Measurements from ENCODE around the gene CLDN6.

CLDN6 gene, protein sequence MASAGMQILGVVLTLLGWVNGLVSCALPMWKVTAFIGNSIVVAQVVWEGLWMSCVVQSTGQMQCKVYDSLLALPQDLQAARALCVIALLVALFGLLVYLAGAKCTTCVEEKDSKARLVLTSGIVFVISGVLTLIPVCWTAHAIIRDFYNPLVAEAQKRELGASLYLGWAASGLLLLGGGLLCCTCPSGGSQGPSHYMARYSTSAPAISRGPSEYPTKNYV

GRCh38 chr16:3017794-3018506 lies at the start of gene CLDN6:
TSS of gene CLDN6 (minus strand) at chr16:3018183. CDS start at chr16:3016021, 2,162 bp downstream.
- H3K4me3 Mint-ChIP-seq, result no peak within 1 kb of the TSS
- no peaks in the 10 kb centered on the region for H3K9me3 Mint-ChIP-seq
- no peak within 1 kb of the TSS for H3K27ac Mint-ChIP-seq
- H3K36me3 Mint-ChIP-seq (ENCODE audit: low read depth), result no peaks in the 10 kb centered on the region
- peaks cover 3% of the 10 kb centered on the region for H3K27me3 Mint-ChIP-seq
- H3K4me1 Mint-ChIP-seq (ENCODE audit: low read depth), result peaks cover 40% of the 10 kb centered on the region

- peak overlapping the region; percentile 99 for H3K4me3 Mint-ChIP-seq
- H3K36me3 Mint-ChIP-seq (ENCODE audit: low read depth), result peaks cover 36% of the 10 kb centered on the region
- H3K4me1 Mint-ChIP-seq (ENCODE audit: low read depth), result peaks cover 58% of the 10 kb centered on the region
- peak overlapping the region; percentile 99 for H3K27ac Mint-ChIP-seq
- H3K27me3 Mint-ChIP-seq, result no peaks in the 10 kb centered on the region
- no peaks in the 10 kb centered on the region for H3K9me3 Mint-ChIP-seq
These were observed 48.4 kb upstream of the CLDN6 start for GRCh38 chr16:3066440-3066748.

DNA sequence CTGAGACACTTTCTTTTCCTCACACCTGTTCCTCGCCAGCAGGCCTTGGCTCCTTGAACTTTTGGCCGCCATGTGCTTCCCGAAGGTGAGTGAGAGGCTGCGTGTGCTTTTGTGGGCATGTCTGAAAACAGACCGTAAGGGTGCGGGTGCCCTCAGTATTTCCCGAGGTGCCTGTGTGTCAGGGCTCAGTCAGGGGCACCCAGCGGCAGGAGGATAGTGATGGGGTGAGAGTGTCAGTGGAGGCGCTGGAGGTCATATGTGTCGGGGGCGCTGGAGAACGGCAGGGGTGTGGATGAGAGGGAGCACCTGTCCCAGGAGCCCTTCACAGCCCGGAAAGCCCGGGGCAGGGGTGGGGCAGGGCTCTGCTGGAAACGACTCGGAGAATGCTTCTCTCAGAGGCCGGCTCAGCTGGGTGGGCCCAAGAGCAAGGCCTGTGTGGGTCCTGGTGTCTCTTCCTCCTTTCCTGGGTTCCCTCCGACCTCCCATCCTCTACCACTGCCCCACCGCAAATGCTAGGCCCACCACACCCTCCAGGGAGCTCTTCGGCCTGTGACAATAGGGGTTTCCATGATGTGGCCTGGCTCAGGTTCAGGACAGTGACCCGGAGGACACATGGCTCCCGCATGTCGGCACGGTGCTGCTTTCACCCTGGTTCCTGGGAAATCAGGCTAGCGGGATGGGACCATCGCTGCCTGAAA lies 47.9 kb upstream of the CLDN6 start:
- Mint-ChIP-seq H3K9me3 (no peaks in the 10 kb centered on the region), H3K4me1 (ENCODE audit: low read depth) (peaks cover 54% of the 10 kb centered on the region), H3K27me3 (no peaks in the 10 kb centered on the region), H3K36me3 (ENCODE audit: low read depth) (peaks cover 36% of the 10 kb centered on the region), H3K4me3 (peak overlapping the region; percentile 99), H3K27ac (peak overlapping the region; percentile 99)

- H3K4me3 Mint-ChIP-seq, result peak within 1 kb of the TSS; percentile 99
These were observed 47.2 kb upstream of the CLDN6 start, which contains the start of gene IL32 for GRCh38 chr16:3065069-3065741. TSS of gene IL32 (plus strand) at chr16:3065640. CDS start at chr16:3065812, 172 bp downstream.

DNA sequence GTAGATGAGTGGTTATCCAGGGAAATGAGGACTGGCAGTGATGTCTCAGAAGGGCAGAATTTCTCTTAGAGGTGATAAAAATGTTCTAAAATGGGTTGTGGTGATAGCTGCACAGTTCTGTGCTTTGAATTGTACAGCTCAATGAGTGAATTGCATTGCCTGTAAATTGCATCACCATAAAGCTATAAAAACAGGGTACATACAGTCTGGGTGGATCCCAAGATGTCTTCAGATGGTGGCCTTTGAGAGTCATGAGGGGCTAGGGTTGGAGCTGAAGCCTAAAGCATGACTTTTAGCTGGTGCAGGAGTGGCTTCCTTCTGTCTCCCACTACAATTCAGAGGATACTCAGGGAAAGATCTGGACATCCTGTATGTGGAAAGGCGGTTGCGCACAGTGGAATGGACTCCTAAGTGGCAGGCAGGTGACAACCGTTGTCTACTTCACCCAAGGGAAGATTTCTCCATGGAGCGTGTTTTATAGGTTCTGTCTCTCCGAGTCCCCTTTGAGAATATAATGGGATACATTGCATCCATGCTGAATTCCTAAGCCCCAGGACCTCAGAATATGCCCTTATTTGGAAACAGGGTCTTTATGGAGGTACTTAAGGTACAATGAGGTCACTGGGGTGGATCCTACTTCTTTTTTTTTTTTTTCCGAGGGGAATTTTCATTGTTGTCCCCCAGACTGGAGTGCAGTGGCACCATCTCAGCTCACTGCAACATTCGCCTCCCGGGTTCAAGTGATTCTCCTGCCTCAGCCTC lies 45.8 kb upstream of the CLDN6 start:
- Mint-ChIP-seq H3K9me3 (no peaks in the 10 kb centered on the region), H3K27me3 (no peaks in the 10 kb centered on the region), H3K4me1 (ENCODE audit: low read depth) (peaks cover 52% of the 10 kb centered on the region), H3K4me3 (no peak overlapping the region), H3K36me3 (ENCODE audit: low read depth) (peaks cover 24% of the 10 kb centered on the region), H3K27ac (peak overlapping the region; percentile 72)

More at GRCh38 chr16:3065069-3065741, 47.2 kb upstream of the CLDN6 start, which contains the start of gene IL32:
- H3K36me3 Mint-ChIP-seq (ENCODE audit: low read depth), result peaks cover 35% of the 10 kb centered on the region
- no peaks in the 10 kb centered on the region for H3K27me3 Mint-ChIP-seq
- H3K27ac Mint-ChIP-seq, result peak within 1 kb of the TSS; percentile 99
- H3K9me3 Mint-ChIP-seq, result no peaks in the 10 kb centered on the region
- H3K4me1 Mint-ChIP-seq (ENCODE audit: low read depth), result peaks cover 56% of the 10 kb centered on the region

DNA sequence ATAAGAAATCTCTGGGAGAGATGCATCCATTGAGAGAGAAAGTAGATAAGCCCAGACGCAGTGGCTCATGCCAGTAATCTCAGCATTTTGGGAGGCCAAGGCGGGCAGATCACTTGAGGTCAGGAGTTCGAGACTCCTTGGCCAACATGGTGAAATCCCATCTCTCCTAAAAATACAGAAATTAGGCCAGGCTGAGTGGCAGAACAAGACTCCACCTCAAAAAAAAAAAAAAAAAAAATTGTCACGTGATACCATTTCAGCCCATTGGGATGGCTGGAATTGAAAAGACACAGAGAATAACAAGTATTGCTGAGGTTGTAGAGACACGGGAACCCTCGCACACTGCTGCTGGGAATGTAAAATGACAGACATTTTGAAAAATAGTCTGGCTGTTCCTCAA lies 44.6 kb upstream of the CLDN6 start:
- Mint-ChIP-seq H3K4me3 (no peak overlapping the region), H3K9me3 (no peaks in the 10 kb centered on the region), H3K27me3 (no peaks in the 10 kb centered on the region), H3K36me3 (ENCODE audit: low read depth) (peaks cover 12% of the 10 kb centered on the region), H3K27ac (no peak overlapping the region), H3K4me1 (ENCODE audit: low read depth) (peaks cover 45% of the 10 kb centered on the region)

- no peaks in the 10 kb centered on the region for H3K9me3 Mint-ChIP-seq
- peak overlapping the region; percentile 90 for H3K27ac Mint-ChIP-seq
- H3K36me3 Mint-ChIP-seq (ENCODE audit: low read depth), result peaks cover 5% of the 10 kb centered on the region
- peak overlapping the region; percentile 81 for H3K4me3 Mint-ChIP-seq
- peaks cover 57% of the 10 kb centered on the region for H3K4me1 Mint-ChIP-seq (ENCODE audit: low read depth)
- no peaks in the 10 kb centered on the region for H3K27me3 Mint-ChIP-seq
These were observed 42.5 kb upstream of the CLDN6 start for GRCh38 chr16:3060339-3061127.

GRCh38 chr16:3059723-3060242 lies 41.8 kb upstream of the CLDN6 start:
- Mint-ChIP-seq H3K4me1 (ENCODE audit: low read depth) (peaks cover 57% of the 10 kb centered on the region), H3K36me3 (ENCODE audit: low read depth) (peaks cover 9% of the 10 kb centered on the region), H3K9me3 (no peaks in the 10 kb centered on the region), H3K27me3 (no peaks in the 10 kb centered on the region), H3K4me3 (peak overlapping the region; percentile 81), H3K27ac (peak overlapping the region; percentile 90)

DNA sequence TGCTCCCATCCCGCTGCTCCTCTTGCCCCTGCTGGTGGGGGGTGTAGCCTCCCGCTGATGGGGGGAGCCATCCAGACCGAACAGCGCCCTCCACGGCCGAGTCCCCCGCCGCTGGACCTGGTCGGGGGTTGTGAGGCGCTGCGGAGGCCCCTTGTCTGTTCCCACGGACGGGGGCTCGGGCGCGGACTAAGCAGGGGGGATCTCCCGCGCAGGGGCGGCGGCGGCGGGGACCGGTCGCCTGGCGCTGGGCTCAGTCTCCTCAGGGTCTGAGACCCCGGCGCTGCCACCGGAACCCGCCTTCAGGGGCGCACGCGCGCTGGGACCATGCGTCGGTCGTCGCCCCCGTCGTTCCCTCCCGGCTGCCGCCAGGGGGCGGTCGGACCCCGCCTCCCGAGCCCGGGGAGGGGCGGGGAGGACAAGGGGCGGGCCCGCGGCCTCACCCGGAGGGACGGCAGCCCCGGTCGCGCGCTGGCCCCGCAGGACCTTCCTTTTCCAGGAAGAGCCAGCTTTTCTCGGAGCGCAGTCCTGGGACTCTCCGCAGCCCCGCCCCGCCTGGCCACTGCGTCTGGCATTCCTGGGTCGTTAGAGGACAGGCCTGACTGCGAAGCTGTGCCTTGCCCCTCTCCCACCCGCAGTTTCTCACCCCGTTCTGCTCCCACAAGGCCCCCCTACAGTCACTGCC lies 41.2 kb upstream of the CLDN6 start:
- no peaks in the 10 kb centered on the region for H3K27me3 Mint-ChIP-seq
- peaks cover 9% of the 10 kb centered on the region for H3K36me3 Mint-ChIP-seq (ENCODE audit: low read depth)
- no peaks in the 10 kb centered on the region for H3K9me3 Mint-ChIP-seq
- peak overlapping the region; percentile 85 for H3K4me3 Mint-ChIP-seq
- peaks cover 55% of the 10 kb centered on the region for H3K4me1 Mint-ChIP-seq (ENCODE audit: low read depth)
- H3K27ac Mint-ChIP-seq, result peak overlapping the region; percentile 90

DNA sequence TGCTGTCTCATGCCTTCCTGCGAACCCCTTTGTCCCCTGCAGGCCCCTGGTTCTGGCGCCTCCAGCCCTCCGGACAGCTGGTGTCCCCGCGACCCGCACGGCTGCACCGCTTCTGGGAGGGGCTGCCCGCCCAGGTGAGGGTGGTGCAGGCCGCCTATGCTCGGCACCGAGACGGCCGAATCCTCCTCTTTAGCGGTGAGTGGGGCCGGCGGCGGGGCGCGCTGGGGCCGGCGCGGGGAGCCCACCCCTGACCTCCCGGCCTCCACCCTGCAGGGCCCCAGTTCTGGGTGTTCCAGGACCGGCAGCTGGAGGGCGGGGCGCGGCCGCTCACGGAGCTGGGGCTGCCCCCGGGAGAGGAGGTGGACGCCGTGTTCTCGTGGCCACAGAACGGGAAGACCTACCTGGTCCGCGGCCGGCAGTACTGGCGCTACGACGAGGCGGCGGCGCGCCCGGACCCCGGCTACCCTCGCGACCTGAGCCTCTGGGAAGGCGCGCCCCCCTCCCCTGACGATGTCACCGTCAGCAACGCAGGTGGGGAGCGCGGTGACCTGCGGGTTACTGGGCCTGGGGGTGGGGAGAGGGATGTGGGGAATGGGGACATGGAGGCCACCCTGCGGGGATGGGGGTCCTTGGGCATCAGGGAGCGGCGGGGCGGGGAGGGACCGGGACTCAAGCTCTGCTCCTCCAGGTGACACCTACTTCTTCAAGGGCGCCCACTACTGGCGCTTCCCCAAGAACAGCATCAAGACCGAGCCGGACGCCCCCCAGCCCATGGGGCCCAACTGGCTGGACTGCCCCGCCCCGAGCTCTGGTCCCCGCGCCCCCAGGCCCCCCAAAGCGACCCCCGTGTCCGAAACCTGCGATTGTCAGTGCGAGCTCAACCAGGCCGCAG lies 40.4 kb upstream of the CLDN6 start:
- Mint-ChIP-seq H3K36me3 (ENCODE audit: low read depth) (peaks cover 9% of the 10 kb centered on the region), H3K27ac (no peak overlapping the region), H3K4me3 (peak overlapping the region; percentile 85), H3K4me1 (ENCODE audit: low read depth) (peaks cover 57% of the 10 kb centered on the region), H3K9me3 (no peaks in the 10 kb centered on the region), H3K27me3 (no peaks in the 10 kb centered on the region)

- Mint-ChIP-seq H3K4me3 (peak overlapping the region; percentile 47), H3K27ac (peak overlapping the region; percentile 17), H3K9me3 (no peaks in the 10 kb centered on the region), H3K36me3 (ENCODE audit: low read depth) (peaks cover 9% of the 10 kb centered on the region), H3K27me3 (no peaks in the 10 kb centered on the region), H3K4me1 (ENCODE audit: low read depth) (peaks cover 53% of the 10 kb centered on the region)
These were observed 39.5 kb upstream of the CLDN6 start for GRCh38 chr16:3057181-3058138.
